H7 (cell line): Measurements from ENCODE around the gene PTPN4. TPM values are rescaled to one million over a fixed set of nuclear protein-coding genes. Genes with fewer than 3 reads are reported as not detected.
A peak's percentile ranks its signal among the peaks of the same experiment; 100 is the strongest.
"Not testable (repeated sequence)": the region's sequence is repeated elsewhere in the genome, so short reads cannot be mapped to it uniquely, and the experiment has no call there.

ENCODE experiments used
- DNase-seq: peaks from one replicate; pipeline ENCODE4 v3.0.0; 2012
- H3K27me3 ChIP-seq: 2 replicates; pipeline ENCODE4 v1.6.0; 2011; ENCODE audit warnings: mild to moderate bottlenecking, low read length; ENCODE audit not compliant: control insufficient read depth, insufficient read depth
- H3K36me3 ChIP-seq: replicated peaks from 2 replicates; pipeline ENCODE4 v1.5.1; 2011; ENCODE audit warnings: low read length; ENCODE audit not compliant: control insufficient read depth, insufficient read depth
- H3K4me3 ChIP-seq: 2 replicates; pipeline ENCODE4 v1.5.1; 2011; ENCODE audit warnings: low read depth, mild to moderate bottlenecking, control low read depth, low read length, moderate library complexity; ENCODE audit not compliant: insufficient read depth
- total RNA-seq: library from RNA; depleted of rRNA; stranded (reverse); fragments of >200 nt; shearing (Covaris generic); gene quantifications from 2 replicates; pipeline ENCODE4 v1.2.3, GENCODE V29; 2014; rRNA removed

Gene PTPN4
- total RNA-seq, 1 experiment from 2014 or later: 39.4 TPM

DNA sequence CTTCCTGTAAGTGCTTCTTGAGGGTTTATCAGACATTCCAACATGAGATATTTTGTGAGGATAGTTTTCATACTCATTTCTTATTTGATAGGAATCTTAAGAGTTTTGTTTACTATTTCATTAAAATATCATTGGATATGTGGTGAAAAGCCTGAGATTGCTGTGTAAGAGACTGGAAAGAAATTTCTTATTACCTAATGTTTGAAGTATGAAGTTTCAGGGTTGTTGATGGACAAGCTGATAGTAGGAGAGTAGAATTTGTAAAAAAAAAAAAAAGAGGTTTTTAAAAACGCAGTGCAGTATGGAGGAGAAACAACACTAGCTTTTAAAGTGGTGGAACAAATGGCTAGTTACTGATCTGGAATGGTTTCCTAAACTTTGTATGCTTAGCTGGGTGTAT, 260.8 kb downstream of the PTPN4 start:
- no peak for DNase-seq
- Histone ChIP-seq H3K27me3 (no peaks in the 10 kb centered on the region), H3K4me3 (no peak overlapping the region), H3K36me3 (no peaks in the 10 kb centered on the region)

DNA sequence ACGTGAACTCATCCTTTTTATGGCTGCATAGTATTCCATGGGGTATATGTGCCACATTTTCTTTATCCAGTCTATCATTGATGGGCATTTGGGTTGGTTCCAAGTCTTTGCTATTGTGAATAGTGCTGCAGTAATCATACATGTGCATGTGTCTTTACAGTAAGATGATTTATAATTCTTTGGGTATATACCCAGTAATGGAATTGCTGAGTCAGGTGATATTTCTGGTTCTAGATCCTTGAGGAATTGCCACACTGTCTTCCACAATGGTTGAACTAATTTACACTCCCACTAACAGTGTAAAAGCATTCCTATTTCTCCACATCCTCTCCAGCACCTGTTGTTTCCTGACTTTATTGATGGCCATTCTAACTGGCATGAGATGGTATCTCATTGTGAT, 262.8 kb downstream of the PTPN4 start:
- H3K27me3 ChIP-seq, H3K36me3 ChIP-seq, H3K4me3 ChIP-seq, DNase-seq: not testable (repeated sequence)

GRCh38 chr2:120026890-120027289, 267.2 kb downstream of the PTPN4 start:
- Histone ChIP-seq H3K27me3 (no peaks in the 10 kb centered on the region), H3K36me3 (no peaks in the 10 kb centered on the region), H3K4me3 (no peak overlapping the region)
- DNase-seq: no peak

GRCh38 chr2:120028795-120029194, 269.1 kb downstream of the PTPN4 start:
- no peak for DNase-seq
- Histone ChIP-seq H3K27me3 (no peaks in the 10 kb centered on the region), H3K36me3 (no peaks in the 10 kb centered on the region), H3K4me3 (no peak overlapping the region)

DNA sequence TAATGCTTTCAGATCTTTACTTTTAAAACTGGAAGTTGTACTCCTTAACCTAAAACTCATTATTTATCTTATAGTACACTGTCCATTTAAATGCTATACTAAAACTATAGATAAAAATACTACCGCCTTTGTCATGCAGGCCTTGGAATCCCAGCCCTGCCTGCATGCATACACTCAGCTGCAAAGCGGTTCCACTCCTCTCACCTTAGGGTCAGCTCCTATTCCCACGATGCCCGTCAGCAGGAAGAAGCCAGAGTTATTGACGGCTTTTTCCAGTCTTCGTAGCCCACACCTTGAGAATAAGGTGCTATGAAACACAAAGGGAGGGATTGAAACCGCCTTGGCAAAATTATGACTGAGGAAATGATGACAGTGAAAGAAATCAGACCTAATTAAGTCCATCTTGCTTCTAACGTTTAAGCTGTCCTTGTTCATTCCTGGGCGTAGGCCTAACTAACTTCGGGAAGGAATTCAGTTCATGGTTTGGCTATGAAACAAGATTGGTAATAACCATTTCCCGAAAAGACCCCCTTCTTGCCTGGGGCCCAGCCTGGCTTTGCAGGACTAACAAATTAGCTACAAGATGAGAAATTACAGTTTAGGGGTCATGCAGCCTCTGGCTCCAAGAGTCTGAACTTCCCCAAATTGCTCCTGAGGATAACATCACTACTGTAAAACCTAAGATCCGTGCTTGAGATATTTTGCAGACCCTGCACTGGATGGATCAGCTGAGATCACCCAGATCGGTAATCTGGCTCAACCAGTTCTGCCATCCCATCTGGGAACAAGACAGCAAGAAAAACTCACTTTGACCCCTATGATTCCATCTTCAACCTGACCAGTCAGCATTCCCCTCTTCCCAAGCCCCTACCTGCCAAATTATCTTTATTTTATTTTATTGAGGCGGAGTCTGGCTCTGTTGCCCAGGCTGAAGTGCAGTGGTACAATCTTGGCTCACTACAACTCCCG, 270.2 kb downstream of the PTPN4 start:
- H3K4me3 ChIP-seq: no peak overlapping the region
- no peaks in the 10 kb centered on the region for H3K27me3 ChIP-seq
- peak; percentile 41 for DNase-seq
- H3K36me3 ChIP-seq: no peaks in the 10 kb centered on the region

GRCh38 chr2:120032297-120032696, 272.6 kb downstream of the PTPN4 start:
- Histone ChIP-seq H3K36me3 (no peaks in the 10 kb centered on the region), H3K4me3 (no peak overlapping the region), H3K27me3 (no peaks in the 10 kb centered on the region)
- no peak for DNase-seq

Other genes with a start within 250 kb of the PTPN4 start
- not detected in 2 replicates for gene SCTR, start 235.4 kb upstream of the PTPN4 start, total RNA-seq
- gene CFAP221, start 215.5 kb upstream of the PTPN4 start, total RNA-seq: 0.07 and 0.37 TPM in 2 replicates
- gene TMEM177, start 80.7 kb upstream of the PTPN4 start, total RNA-seq: 86.6 and 90.0 TPM in 2 replicates